GM12875 (cell line): Measurements from ENCODE around the gene PARPBP.
"Not testable (repeated sequence)": the region's sequence is repeated elsewhere in the genome, so short reads cannot be mapped to it uniquely, and the experiment has no call there.

ENCODE experiments used
- H3K4me3 ChIP-seq: one replicate; pipeline ENCODE4 v1.5.1; 2011; ENCODE audit warnings: low read depth, low read length, control low read depth
- CTCF ChIP-seq: IDR thresholded peaks from 2 replicates; pipeline ENCODE4 v1.5.1; 2011; ENCODE audit warnings: low read depth, mild to moderate bottlenecking, control low read depth, inconsistent platforms, low read length, moderate library complexity, borderline replicate concordance; ENCODE audit not compliant: insufficient read depth

Gene PARPBP

DNA sequence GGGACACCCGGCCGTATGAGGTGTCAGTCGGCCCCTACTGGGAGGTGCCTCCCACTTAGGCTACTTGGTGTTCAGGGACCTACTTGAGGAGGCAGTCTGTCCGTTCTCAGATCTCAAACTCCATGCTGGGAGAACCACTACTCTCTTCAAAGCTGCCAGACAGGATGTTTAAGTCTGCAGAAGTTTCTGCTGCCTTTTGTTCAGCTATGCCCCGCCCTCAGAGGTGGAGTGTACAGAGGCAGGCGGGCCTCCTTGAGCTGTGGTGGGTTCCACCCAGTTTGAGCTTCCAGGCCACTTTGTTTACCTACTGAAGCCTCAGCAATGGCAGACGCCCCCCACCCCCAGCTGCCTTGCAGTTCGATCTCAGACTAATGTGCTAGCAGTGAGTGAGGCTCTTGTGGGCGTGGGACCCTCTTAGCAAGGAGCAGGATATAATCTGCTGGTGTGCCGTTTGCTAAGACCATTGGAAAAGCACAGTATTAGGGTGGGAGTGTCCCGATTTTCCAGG lies 22.9 kb downstream of the PARPBP start:
- not testable (repeated sequence) for H3K4me3 ChIP-seq

DNA sequence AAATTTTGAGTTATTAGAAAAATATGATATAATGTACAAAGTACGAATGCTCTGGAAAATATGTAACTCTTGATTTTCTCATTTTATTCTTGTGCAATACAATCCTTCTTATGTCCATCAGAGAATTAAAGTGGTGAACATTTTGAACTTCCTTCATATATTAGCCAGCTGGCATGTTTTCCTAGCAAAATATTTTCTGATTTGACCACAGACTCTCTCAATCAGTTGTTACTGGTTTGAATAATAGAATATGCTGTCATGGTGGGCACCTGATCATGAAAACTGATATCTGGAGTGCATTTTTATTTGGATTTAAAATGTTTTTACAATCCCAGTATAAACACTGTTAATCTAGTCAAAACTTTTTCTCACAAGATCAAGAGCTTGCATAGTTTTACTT lies 24.2 kb downstream of the PARPBP start:
- TF ChIP-seq CTCF: no peak
- H3K4me3 ChIP-seq: no peak overlapping the region

- H3K4me3 ChIP-seq: not testable (repeated sequence)
Observed at GRCh38 chr12:102147062-102147587, 27.1 kb downstream of the PARPBP start.

DNA sequence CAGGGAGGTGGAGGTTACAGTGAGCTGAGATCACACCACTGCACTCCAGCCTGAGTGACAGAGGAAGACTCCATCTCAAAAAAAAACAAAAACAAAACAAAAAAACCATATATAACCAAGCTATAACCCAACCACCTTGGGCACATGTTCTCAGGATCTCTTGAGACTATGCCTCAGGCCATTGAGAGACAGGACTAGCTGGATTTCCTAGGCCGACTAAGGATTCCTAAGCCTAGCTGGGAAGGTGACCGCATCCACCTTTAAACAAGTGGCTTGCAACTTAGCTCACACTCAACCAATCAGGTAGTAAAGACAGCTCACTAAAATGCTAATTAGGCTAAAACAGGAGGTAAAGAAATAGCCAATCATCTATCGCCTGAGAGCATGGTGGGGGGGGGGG lies 35.2 kb downstream of the PARPBP start:
- H3K4me3 ChIP-seq: not testable (repeated sequence)

- TF ChIP-seq CTCF: no peak
- no peak overlapping the region for H3K4me3 ChIP-seq
Observed at GRCh38 chr12:102163383-102163782, 43.4 kb downstream of the PARPBP start.

GRCh38 chr12:102167821-102168604 lies 48.0 kb downstream of the PARPBP start:
- no peak for TF ChIP-seq CTCF

GRCh38 chr12:102169922-102170621 lies 50.1 kb downstream of the PARPBP start:
- H3K4me3 ChIP-seq: no peak overlapping the region
- TF ChIP-seq CTCF: peak; percentile 63; the same call in 1 of the 2 replicates

More at GRCh38 chr12:102167821-102168604, 48.0 kb downstream of the PARPBP start:
- no peak overlapping the region for H3K4me3 ChIP-seq

DNA sequence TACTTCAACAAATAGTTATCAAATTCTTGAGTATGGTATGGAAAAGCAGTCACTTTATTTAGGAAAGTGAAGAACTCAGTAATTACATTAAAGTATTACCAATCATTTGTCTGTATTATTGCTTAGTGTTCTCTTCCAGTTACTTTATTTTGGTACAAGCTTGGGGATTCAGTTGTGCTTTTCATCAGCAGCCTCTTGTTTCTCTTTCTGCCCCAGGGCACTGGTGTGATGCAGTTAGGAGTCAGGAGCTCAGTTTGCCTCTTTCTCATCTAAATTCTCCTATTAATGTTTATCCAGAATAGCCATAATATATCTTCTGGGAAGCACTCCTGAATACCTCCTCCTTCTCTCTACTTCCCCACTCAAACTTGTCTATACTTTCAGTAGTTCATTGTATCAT lies 52.0 kb downstream of the PARPBP start:
- no peak overlapping the region for H3K4me3 ChIP-seq
- no peak for TF ChIP-seq CTCF
